Kidney glomerular epithelial cell (primary cell): ENCODE data around the gene C4orf50.

Source experiments
- DNase-seq: peaks from one replicate; lab custom pipeline; 2025; lab: John Stamatoyannopoulos, UW

C4orf50 gene

DNA sequence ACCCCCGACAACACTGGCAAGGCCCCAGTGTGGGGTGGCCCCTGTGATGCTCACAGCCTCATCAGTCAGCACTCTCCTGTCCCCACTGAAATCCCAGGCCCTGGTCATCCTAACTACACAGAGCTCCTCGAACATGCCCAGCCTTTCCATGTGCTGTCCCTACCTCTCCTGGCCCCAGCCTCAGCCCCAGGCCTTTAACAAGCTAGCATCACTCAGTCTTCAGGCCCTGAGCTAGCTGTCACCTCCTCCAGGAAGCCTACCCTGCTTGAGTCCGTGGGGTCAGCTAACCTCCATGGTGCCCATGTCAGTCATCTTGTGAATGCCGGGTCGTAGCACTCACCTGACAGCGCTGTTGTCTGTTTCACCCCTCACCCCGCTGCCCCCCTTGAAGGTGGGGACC, 25.6 kb upstream of the C4orf50 start:
- DNase-seq: no peak

DNA sequence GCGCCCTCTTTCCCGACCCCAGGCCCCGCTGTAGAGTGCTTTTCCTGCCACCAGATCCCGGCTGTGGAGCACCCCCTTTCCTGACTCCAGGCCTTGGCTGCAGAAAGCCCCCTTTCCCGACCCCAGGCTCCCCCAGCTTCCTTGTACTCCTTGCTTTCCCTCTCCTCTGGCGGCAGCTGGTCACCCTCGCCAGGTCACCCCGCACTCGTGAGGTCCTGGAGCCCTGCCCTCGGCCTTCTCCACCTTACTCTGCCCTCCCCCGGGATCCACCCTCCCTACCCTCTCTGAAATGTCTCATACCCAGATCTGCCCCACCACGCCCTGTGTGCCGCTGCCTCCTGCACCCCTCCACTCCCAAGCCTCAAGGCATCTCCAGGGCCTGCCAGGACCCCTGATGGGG, 25.0 kb upstream of the C4orf50 start:
- DNase-seq: no peak

DNA sequence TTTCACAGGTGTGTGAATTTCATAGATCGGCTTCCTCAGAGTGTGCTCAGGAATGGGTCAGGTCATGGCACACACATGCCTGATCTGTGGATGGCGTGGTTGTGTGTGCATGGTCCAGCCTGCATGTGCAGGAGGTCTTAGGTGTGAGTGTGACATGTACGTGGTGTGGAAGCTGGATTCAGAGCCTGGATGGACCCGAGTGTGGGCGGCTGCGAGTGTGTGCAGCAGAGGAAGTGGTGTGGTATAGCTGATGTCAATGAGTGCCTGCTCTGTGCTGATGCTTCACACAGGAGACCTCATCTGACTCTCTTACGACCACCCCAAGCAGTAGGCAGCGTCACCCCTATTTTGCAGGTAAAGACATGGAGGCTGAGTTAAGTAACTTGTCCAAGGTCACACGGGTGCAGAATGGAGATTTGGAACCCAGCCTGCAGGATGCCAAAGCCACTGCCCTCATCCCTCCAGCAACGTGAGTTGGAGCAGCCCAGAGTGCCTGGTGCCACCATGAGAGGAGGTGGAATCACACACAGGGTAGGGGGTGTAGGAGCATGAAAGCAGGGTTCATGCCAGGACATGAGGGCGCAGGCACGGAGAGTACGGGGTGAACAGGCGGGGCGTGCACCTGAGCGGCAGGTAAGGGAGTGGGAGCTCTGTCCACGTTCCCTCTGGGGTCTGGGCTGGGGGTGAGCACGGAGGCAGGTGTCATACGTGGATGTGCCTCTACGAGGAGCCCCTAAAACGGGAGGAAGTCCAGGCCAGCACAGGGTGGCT, 24.2 kb upstream of the C4orf50 start:
- DNase-seq: no peak

DNA sequence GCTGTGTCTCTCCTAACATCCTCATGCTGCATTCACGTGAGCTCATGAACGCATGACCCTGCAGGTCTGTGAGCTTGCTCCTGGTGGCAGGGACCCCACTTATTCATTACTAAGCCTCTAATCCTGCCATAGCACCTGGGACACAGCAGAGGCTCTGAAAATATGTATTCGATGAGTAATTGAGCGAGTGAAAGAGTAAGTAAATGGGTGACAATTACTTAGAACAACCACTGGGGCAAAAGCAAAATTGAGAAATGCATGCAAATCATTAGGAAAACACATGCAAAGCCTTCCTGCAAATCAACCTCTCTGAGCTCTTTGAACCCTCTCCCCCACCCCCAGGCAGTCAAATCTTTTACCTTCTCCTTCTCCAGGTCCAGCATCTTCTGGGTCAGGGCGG, 23.6 kb upstream of the C4orf50 start:
- DNase-seq: no peak

DNA sequence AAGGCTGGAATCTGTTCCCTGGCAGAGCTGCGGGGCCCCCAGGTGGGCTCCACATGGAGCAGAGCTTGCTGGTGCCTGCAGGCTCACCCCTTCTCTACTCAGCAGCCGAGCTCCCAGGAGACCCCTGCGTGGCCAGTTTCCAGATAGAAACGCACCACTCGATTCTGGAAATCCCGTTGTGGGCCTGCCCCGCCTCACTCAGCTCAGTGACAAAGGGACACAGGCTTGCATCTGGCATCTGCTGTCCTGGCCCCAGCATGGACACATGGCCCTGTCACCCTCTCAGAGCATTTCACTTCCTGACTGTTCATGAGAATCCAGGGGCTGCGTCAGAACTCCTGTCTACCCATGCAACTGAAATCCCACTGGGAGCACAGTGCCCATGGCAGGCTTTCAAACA, 20.5 kb upstream of the C4orf50 start:
- DNase-seq: no peak

DNA sequence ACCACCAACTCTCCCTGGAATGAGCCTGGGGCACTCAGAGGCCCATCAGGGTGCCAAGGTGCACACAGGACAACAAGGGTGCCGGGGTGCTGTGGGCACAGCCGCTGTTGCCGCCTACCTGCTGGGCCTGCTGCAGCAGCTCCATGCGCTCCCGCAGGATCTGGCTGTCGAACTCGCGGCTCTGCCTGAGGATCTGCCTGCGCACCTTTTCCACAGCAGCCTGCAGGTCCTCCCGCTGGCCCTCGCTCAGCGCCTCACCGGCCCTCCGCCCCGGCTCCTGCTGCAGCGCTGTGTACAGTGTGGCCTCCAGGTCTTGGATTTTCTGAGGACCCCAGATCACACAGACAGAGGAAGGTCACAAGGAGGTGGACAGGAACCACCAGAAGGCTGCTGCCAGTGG, 17.6 kb upstream of the C4orf50 start:
- DNase-seq: no peak

DNA sequence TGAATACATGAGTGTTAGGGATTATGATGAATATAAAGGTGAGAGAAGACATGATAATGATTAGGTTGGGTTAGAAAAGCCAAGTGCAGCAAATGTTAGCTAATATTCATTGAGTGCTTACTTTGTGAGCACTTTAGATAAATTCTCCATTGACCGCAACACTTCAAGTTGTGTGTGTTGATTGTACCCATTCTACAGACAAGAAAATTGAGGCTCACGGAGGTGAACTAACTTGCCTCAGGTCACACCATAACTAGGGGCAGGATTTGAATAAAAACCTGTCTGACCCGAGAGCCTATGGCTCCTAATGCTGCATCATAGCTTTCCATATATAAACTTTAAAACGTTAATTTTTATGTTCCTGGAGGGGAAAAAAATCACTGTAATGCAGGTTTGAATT, 15.2 kb upstream of the C4orf50 start:
- no peak for DNase-seq

DNA sequence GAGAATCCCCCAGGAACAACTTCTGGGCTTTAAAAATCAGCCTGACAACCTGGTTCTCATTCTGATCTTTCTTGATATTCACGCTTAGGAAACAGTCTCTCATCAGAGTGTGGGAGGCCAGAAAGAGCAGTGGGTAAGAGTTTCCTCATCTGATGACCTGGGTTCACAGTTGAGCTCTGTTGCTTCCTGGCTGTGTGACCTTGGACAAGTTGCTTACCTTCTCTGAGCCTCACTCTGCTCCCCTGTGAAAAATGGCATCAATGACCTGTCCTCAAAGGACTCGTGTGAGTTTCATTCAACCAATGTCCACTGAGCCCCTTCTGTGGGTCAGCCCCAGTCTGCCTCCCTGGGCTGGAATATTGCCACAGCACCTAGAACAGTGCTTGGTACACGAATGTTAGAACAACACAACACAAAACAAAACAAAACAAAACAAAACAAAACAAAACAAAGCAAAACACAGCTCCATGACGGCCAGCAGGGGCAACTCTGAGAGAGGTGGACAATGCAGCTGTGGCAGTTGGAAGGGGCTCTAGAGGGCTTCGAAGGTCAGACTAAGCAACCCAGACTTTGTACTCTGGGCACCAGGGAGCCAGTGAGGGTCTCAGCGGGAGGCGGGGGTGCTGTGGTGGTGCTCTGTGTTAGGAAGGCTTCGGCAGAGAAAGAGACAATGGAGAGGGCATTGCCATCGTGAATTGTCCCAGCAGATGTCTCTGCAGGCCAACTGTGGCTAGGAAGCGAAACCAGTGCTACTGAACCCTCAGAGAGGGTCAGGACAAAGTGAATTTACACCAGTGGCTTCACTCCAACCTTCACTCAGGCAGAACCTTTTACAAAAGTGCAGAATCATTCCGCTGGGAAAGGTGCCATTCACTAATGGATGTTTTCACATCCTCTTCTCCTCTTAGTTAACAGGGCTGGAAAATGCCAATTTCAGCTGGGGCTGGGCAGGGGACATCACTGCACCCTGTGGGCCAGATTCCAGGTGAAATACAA, 14.3 kb upstream of the C4orf50 start:
- peak; percentile 44 for DNase-seq

DNA sequence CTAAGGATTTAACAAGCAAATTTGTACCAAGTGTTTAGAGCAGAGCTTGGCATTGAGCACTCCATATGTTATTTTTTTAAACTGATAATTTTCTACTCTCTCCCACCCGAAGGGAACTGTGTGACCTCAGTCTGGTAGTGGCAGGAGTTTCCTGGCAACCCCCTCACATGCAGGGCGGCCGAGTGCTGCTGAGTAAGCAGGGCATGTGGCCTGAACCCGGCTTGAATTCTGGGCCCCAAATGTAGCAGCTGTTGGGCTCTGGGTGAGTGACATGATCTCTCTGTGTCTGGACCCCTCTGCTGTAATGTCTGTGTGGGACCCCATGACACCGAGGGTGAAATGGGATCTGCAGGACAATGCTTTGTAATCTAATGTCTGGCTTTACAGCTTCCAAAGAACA, 13.6 kb upstream of the C4orf50 start:
- DNase-seq: no peak

DNA sequence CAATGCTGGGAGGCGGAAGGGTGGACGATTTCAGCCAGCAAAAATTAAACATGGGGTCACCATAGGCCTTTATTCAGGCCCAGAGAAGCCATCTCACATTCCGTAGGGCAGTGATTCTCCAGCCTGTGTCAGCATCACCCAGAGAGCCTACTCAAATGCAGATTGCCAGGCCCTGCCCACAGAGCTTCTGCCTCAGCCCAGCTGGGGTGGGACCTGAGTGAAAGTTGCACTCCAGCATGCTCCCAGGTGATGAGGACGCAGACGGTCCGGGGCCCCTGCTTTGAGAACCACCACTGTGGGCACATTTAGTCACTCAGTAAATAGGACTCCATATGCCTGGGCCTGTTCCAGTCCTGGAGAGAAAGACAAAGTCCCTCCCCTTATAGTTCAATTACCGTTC, 12.4 kb upstream of the C4orf50 start:
- DNase-seq: no peak

DNA sequence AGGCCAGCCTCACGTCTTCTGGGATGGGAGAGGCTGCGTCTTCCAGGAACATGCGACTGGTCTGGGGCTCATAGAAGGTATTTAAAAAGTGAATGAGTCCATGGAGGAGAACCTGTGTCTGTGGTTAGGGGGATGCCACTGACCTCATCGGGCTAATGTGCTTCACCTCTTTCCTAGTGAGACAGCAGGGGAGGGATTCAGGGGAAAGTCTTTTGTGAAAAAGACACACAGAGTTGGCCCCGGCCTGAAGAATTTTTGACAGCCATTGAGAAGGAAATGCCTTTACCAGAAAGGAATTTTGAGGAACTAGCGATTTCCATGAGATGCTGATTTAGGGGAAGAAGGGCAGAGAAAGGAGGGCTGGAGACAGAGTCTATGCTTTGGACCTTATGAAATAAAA, 11.0 kb upstream of the C4orf50 start:
- no peak for DNase-seq

DNA sequence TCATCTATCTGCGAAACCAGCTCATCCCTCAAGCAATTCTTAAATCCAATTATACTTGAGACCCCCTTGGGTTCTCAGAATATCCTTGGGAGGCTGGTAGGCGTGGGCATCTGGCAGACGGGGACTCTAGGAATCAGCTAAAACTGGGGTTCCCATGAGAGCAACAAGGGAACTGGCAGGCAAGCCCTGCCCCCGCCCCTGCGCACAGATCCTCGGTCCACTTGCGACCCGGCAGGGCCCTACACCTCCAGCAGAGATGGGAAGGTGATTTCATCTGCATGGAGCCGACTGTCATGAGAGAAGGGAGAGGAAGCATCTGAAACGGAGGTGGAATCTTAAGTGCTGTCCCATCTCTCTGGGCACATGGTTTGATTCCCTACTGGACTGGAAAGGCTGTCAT, 9.9 kb upstream of the C4orf50 start:
- DNase-seq: no peak

DNA sequence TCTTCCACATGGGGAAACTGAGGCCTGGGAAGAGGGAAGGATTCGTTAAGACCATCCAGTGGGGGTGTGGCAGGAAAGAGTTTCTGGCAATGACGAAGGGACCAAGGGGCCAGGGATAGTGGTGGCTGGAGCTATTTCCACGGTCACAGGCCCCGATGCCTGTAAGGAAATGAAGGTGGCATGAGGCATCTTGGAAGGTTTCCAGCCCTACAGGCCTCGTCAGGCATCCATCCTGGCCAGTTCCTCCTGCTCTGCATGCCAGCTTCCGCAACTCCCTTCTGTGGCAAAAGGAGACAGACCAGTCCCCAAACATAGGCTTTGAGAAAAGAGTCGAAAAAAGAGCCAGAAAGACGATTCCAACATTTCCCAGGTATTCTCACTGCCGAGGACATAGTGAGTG, 9.2 kb upstream of the C4orf50 start:
- DNase-seq: no peak

DNA sequence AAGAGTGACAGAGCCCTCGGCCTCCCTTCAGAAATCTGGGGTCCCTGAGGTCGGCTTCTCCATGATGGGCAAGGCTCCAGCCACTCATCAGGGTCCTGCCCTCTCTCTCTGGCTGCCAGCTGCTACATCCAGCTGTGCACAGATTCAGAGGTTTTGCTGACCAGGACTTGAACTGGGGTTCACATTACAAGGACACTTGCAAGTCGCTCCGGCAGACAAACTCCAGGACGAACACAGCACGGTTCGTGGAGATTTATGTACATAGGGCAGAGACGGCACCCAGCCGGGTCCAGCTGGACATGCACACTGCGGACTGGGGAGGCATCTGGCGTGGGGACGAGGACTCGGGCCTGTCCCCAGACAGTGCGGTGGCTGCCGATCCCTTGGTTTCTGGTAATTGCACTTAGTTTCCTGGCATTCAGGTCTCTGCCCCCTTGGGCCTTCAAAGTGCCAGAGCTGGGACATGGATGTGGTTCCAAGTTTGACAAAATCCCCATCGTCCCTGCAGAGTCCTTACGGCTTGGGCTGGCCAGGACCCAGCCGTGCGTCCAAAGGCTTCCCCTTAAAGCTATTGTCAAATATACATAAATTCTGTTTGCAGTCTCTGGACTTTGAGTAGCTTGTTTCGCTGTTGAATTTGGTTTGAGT, 6.2 kb upstream of the C4orf50 start:
- DNase-seq: no peak

DNA sequence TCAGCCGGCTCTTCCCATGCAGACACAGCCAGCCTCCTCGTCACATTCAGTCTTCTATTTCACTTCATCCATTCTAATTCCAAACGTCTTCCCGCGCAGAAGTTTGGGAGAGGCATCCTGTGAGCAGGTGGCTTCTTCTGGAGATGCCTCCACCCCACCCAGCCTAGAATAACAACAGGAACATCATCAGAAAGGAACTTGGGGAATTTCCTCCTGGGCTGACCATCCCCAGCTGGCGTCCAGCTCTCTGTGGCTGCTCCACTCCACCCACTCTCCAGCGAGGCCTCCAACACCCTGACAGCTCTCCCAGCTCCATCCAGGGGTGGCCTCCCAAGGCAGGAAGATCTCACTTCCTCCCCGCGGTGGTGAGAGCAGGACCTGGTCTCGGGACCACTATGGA, 5.5 kb upstream of the C4orf50 start:
- DNase-seq: no peak

DNA sequence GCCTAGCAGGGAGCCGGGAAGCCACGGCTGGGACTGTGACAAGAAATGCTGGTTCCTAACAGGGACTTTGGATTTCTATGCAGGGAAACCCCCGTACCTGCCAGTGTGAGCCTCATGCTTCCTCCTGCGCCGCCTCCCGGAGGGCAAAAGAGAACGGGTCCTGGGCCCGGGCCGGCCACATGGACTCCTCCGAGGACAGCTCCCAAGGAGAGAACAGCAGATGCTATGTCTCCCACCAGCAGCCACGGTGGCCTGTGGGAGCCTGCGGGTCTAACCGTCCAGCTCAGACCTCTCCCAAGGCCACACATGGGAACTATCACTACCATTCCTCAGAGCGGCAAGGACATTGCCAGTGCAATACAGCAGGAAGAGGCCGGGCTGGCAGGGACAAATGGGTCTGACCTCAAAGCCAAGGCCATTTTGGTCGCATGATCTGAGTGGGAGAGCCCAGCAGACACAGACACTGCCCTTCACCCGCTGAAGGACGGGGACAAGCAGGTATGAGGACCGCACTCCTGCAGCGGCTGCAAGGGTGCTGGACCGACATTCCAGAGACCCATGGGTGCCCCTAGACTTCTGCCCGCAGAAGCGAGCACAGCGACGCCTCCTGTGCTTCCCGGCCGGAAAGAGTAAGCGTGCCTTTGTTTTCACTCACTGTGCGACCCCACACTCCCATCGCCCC, 4.5 kb upstream of the C4orf50 start:
- no peak for DNase-seq

DNA sequence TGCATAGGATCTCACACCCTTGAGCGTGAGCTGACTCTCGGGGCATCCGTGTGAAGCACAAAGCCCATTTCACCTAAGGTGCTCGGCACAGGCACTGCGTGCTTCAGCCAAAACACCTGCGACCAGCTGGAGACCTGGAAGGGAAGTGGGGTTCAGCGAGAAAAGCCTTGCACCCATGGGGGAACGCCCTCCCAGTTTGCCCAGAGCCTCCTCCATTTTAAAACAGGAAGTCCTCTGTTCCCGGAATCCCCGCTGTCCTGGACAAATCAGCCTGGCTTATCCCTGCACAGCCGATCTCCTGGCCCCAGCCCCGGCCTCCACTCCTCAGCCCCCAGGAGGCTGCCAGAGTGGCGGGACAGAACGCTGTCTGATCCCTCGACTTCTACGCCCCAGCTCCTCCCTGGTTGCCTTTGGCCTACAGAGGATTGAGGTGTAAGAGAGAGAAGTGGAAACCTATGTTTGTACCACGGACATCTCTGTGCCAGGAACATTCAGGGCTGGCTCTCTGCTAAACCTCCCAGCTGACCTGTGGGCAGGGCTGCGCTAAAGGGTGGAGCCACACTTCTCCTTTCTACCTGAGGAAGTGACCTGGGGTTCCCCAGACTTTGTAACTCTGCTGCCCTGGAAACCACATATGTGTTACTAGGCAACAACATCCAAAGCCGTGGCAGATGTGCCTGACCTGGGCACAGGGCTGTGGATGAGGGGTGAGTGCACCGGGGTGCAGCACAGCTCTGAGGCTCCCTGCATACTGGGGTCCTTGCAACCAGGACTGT, 3.8 kb upstream of the C4orf50 start:
- DNase-seq: no peak

DNA sequence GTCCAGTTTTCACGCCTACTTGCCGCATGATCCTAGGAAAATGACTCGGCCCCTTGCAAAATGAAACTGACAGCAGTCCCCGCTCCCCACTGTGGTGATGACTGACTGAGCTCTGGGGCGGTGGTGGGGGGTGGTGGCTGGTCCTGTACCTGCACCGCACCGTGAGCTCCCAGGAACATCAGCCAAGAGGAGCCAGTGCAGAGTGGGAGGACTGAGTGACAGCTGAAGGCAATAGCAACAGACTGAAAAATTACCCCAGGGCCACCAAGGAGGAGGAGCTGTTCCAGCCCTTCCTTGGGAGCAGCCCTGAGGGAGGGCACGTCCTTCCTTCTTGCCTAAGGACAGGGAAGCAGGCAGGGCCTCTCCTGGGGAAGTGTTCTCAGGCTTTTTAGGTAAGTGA, 2.4 kb upstream of the C4orf50 start:
- DNase-seq: no peak

DNA sequence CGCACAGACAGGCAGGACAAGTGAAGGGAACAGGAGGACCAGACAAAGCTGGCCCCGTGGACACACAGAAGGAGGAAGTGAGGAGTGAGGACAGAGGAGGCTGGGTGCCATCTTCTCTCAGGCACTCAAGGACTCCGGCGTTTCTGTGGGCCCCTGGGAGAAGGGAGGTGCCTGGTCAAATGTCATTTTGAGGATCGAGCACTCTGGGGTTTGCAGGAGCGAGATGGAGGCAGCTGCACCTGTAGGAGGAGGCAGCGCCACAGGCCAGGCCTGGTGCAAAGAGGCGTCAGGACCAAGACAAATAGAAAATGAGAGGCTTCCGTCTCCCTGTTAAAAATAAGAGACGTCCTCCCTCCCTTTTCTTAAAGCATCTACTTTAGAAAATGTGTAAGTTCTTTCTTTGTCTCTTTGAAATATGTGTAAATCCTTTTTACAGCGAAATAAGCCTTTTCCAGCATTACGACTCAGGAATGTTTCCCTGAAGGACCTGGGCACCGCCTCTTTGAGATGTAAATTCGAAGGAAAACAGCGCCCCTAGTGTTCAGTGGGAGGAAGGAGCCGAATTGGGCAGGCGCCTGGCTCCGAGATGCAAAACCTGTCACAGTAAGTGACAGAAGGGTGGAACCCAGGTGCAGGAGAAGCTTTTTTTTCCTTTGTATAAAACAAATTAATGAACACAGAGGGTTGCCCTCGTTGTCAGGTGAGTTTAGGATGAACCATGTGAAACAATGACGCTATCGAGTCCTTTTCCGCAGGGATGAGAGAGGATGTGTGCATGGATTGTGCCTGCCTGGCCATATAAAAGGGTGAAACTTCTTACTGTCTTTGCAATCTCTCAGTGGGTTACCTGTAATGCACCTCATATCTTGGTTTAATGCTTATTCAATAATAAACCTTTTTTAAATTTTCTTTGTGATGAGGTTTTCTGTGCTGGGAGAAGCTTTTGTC, 1.4 kb upstream of the C4orf50 start:
- no peak for DNase-seq

DNA sequence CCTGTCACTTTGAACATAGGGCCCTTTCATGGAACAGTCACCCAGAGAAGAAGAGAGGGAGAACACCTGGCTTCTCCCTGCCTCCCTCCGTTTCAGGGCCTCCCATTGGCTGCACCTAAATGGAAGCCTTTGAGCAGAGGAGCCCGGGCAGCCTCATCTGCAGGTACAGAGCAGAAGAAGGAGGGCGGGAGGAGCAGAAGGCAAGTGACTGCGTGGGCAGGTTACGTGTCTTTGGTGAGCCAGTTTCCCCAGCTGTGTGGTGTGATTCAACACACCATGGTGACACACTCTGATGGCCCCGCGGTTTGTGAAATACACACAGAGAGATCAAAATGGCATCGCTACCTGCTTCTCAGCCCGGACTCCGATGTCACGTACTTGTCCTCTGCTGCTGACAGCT, 431 bp downstream of the C4orf50 start:
- no peak for DNase-seq
